ENCODE results near the gene JADE3.

JADE3 gene

DNA sequence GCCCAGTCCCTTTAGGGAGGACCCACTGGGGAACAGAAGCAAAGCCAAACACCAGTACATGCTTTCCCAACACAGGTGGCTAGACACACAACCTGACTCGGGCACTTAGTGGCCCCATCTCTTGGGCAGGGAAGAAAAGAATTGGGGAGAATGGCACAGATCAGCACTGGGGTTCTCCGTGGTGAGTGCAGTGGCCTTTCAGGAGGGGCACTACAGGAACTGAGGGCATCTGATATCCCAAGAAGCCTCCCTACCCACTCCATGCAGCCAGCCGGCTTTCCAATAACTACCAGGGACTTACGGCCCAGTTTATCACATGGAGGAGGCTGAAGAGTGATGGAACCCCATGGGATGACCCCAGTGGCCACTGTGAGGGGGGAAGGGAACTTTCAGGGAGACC, 189.0 kb downstream of the JADE3 start:
- H3K9me3 Mint-ChIP-seq = no peaks in the 10 kb centered on the region

More for the DNA sequence above, 189.0 kb downstream of the JADE3 start:
- Mint-ChIP-seq H3K27ac (no peak overlapping the region), H3K4me3 (no peak overlapping the region), H3K4me1 (no peaks in the 10 kb centered on the region), H3K36me3 (no peaks in the 10 kb centered on the region), H3K27me3 (no peaks in the 10 kb centered on the region)
